NCI-H345 (cell line): ENCODE results near the gene TMTC4.
"Not testable (repeated sequence)": the region's sequence is repeated elsewhere in the genome, so short reads cannot be mapped to it uniquely, and the experiment has no call there.

Experiments
- DNase-seq: peaks from one replicate; lab custom pipeline; 2025; lab: John Stamatoyannopoulos, UW

The TMTC4 gene

GRCh38 chr13:100581504-100581903 is 93.1 kb downstream of the TMTC4 start:
- DNase-seq, result no peak

- DNase-seq, result no peak
Measured at GRCh38 chr13:100581030-100581429, 93.6 kb downstream of the TMTC4 start.

DNA sequence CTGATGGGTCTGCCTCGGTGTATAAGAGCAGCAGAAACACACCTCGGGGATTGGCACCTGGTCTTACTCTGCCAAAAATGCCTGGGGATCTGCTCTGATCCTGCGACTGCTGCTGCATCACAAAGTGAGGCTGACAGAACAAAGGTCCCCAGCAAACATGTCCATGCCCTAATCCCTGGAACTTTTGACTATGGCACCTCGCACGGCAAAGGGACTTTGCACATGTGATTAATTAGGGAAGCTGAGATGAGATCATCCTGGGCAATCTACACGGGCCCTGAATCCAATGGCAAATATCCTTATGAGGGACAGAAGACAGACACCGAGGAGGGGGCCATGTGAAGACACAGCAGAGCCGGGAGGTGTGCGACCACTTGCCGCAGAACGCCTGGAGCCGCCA is 94.5 kb downstream of the TMTC4 start:
- DNase-seq, result no peak

DNA sequence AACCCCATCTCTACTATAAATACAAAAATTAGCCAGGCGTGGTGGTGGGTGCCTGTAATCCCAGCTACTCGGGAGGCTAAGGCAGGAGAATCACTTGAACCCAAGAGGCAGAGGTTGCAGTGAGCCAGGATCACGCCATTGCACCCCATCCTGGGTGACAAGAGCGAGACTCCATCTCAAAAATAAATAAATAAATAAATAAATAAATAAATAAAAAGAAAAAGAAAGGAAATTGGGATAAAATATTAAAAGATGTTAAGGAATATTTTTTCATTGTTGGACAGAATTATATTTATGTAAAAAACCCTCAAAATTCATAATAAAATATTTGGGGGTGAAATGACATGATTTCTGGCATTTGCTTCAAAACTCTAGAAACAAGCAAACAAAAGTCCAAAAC is 97.4 kb downstream of the TMTC4 start:
- DNase-seq, result not testable (repeated sequence)

- peak; percentile 68 for DNase-seq
Measured at GRCh38 chr13:100573121-100573520, 101.5 kb downstream of the TMTC4 start.

DNA sequence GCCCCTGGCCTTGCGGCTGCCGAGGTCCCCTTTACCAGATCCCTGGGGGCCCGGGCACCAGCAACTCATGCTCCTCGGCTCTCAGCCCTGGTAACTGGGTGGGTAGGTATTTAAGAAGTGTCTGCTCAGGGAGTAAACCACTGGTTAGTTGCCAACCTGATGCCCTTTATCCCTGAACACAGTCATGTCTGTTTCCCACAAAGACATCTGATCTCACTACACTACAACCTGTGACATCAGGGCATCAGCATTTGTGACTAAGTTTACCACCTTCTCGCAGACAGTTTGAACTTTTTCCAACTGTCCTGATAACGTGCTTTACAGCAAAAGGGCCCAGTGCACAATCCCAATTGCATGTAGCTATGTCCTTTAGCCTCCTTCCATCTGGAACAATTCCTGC is 108.1 kb downstream of the TMTC4 start:
- DNase-seq, result no peak

DNA sequence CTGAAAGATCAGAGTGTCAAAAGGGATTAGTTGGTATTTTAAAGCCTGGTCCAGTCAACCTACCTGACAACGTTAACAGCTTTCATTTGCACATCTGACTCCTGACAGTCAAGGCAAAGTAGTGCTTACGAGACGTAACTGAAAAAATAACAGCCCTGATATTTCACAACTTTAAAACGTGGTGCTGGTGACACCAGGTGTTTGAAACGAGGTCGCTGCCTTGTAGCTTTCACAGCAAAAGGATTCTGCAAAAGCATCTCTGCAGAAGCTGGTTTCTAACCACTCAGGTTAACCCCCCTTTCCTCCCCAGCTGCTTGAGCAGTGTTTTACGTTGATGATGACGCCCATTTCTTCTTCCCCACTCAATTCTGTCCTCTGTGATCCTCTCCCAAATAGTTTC is 109.3 kb downstream of the TMTC4 start:
- no peak for DNase-seq

DNA sequence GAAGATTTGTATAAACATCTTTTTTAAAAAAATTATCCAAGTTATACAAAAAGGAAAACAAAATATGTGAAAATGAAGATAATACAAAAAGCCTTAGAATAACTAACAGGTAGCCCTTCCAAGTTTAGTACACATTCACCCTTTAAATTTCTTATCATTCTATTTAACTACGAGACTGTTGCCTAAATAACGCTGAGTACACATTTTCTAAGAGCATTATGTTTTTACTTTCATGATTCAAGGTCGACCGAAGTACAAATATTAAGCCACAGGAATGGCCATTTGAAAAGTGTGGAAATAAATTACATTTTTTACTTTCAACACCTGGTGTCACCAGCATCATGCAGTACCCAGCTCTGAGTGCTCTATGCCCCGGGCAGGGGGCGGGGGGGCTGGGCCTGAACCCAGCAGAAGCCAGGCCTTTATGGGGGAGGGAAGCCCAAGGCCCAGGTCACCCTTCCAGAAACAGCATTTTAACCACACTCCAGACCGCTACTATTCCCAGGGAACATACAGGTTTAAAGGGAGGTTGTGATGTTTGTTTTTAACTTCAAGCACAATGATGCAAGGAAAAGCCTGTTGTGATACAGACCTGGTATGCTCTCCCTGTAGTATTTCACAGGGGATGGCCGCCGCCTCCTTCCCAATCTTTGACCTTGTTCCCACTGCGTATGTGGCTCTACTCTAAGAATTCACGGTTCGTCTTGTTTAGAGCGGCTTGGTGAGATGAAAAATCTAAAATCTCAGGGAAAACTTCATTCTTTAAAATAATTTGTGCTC is 110.0 kb downstream of the TMTC4 start:
- DNase-seq, result no peak

DNA sequence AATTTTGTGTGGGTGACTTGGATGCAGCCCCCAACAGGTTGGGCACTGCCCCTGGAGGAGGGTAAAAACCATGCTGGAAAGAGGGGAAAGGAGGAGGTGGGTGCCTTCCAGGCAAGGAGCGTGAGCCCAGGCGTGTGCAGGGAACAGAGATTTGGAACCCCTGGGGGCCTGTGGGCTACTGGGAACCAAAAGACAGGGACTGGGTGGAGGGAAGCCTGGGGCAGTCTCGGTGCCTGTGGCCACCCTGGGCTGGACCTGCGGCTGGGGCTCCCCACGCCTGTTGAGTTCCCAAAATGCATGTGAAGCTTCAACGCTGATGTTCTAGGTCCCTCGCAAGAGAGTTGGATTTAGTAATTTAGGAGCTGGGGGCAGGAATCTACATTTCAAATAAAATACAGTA is 110.8 kb downstream of the TMTC4 start:
- DNase-seq, result no peak

DNA sequence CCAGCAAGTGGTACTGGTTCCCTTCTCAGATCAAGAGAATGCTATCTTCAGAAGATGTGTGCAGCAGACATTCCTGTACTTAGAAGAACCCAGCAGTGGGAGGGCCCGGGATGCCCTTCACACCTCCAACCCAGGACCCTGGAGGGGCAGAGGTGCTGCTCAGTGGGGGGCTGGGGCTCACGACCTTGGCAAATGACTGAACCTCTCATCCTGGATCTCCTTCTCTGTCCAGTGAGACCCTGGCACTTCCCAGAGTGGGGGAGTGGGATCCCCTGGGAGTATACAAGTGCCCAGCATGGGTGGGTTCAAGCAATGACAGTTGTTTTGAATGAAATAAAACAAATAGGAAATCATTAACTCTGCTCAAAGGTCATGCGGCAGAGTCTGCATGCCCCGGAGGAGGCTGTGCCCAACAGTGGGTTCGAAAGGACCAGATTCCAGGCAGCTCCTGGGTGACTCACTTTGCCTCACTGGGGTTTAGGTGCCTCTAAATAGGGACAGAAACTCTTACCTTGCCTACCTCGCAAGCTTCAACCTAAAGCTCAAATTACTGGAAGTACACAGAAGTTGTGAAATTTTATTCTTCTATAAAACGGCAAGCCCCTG is 112.9 kb downstream of the TMTC4 start:
- DNase-seq, result no peak

GRCh38 chr13:100561158-100561499 is 113.5 kb downstream of the TMTC4 start:
- DNase-seq, result no peak

- no peak for DNase-seq
Measured at GRCh38 chr13:100560498-100561157, 114.0 kb downstream of the TMTC4 start.

GRCh38 chr13:100559886-100560285 is 114.7 kb downstream of the TMTC4 start:
- no peak for DNase-seq
